ENCODE results near the gene FARS2.

FARS2 gene

GRCh38 chr6:5326022-5326641, 64.8 kb downstream of the FARS2 start:
- DNase-seq (ENCODE audit: low read depth), result no peak
- no peak for TF ChIP-seq CTCF (IDR thresholded peaks at IDR 0.05; ENCODE audit: low read depth, low read length, missing control alignments)
- H3K4me3 ChIP-seq (ENCODE audit: low read depth, low read length), result no peak overlapping the region

GRCh38 chr6:5328800-5329199, 67.5 kb downstream of the FARS2 start:
- no peak overlapping the region for H3K4me3 ChIP-seq (ENCODE audit: low read depth, low read length)
- no peak for TF ChIP-seq CTCF (IDR thresholded peaks at IDR 0.05; ENCODE audit: low read depth, low read length, missing control alignments)
- no peak for DNase-seq (ENCODE audit: low read depth)

- DNase-seq (ENCODE audit: low read depth), result no peak
- TF ChIP-seq CTCF (IDR thresholded peaks at IDR 0.05; ENCODE audit: low read depth, low read length, missing control alignments), result no peak
- H3K4me3 ChIP-seq (ENCODE audit: low read depth, low read length), result no peak overlapping the region
Measured at GRCh38 chr6:5331845-5332442, 70.6 kb downstream of the FARS2 start.

- TF ChIP-seq CTCF (IDR thresholded peaks at IDR 0.05; ENCODE audit: low read depth, low read length, missing control alignments), result no peak
- no peak for DNase-seq (ENCODE audit: low read depth)
- no peak overlapping the region for H3K4me3 ChIP-seq (ENCODE audit: low read depth, low read length)
Measured at GRCh38 chr6:5333658-5334057, 72.3 kb downstream of the FARS2 start.

- no peak for DNase-seq (ENCODE audit: low read depth)
- H3K4me3 ChIP-seq (ENCODE audit: low read depth, low read length), result no peak overlapping the region
- TF ChIP-seq CTCF (IDR thresholded peaks at IDR 0.05; ENCODE audit: low read depth, low read length, missing control alignments), result no peak
Measured at GRCh38 chr6:5334341-5334740, 73.0 kb downstream of the FARS2 start.

GRCh38 chr6:5335020-5335419, 73.7 kb downstream of the FARS2 start:
- no peak for TF ChIP-seq CTCF (IDR thresholded peaks at IDR 0.05; ENCODE audit: low read depth, low read length, missing control alignments)
- peak; percentile 69 for DNase-seq (ENCODE audit: low read depth)

GRCh38 chr6:5337573-5337972, 76.3 kb downstream of the FARS2 start:
- no peak for TF ChIP-seq CTCF (IDR thresholded peaks at IDR 0.05; ENCODE audit: low read depth, low read length, missing control alignments)
- no peak for DNase-seq (ENCODE audit: low read depth)

More at GRCh38 chr6:5335020-5335419, 73.7 kb downstream of the FARS2 start:
- no peak overlapping the region for H3K4me3 ChIP-seq (ENCODE audit: low read depth, low read length)

More at GRCh38 chr6:5337573-5337972, 76.3 kb downstream of the FARS2 start:
- no peak overlapping the region for H3K4me3 ChIP-seq (ENCODE audit: low read depth, low read length)

All from GM12864 (cell line).